Body of pancreas (tissue), 4 donors: ENCODE results near the gene FALEC. TPM values are rescaled to one million over a fixed set of nuclear protein-coding genes. Genes with fewer than 3 reads are reported as not detected.
"Not testable (repeated sequence)": the region's sequence is repeated elsewhere in the genome, so short reads cannot be mapped to it uniquely, and the experiment has no call there.

Experiments
- ATAC-seq: fragments of 150-250 bp; one replicate; pipeline ENCODE4 v1.9.1; 2016
- DNase-seq, 4 donors: peaks; one replicate each; pipeline ENCODE4 v3.0.0-alpha.2; 2019
- H3K27ac ChIP-seq, 4 donors: fragments of 200-600 bp; sonication (generic); 1 replicate in 3 of 4; 2 replicates in 1 of 4; pipeline versions ENCODE4 v1.5.1 to v1.6.1; 2016 to 2019; ENCODE audit warnings: mild to moderate bottlenecking in 1 of 4, mixed read lengths in 1 of 4, moderate library complexity in 1 of 4
- H3K27me3 ChIP-seq, 2 donors: fragments of 200-600 bp; sonication (generic); one replicate each; pipeline ENCODE4 v1.6.0; 2016; ENCODE audit warnings: mild to moderate bottlenecking in 1 of 2
- H3K36me3 ChIP-seq, 2 donors: fragments of 200-600 bp; sonication (generic); replicated peaks in 1 of 2; 2 replicates each; pipeline ENCODE4 v1.5.1; 2016; ENCODE audit warnings: low read depth in 2 of 2; ENCODE audit not compliant: insufficient read depth in 1 of 2
- H3K4me1 ChIP-seq: fragments of 200-600 bp; sonication (generic); one replicate; pipeline ENCODE4 v1.6.0; 2016
- H3K4me3 ChIP-seq, 2 donors: fragments of 200-600 bp; sonication (generic); 1 replicate in 1 of 2; 2 replicates in 1 of 2; pipeline ENCODE4 v1.5.1; 2016 to 2019
- H3K9me3 ChIP-seq, 3 donors: fragments of 200-600 bp; sonication (generic); 1 replicate in 2 of 3; 2 replicates in 1 of 3; pipeline ENCODE4 v1.5.1; 2016
- POLR2A ChIP-seq, 3 donors: fragments of 450-650 bp; IDR thresholded peaks; one replicate each; pipeline ENCODE4 v1.6.1; 2016; ENCODE audit warnings: antibody characterized with exemption in 3 of 3, mild to moderate bottlenecking in 2 of 3
- WGBS, 2 donors: methylation state at CpG; one replicate each; pipeline ENCODE4 v1.1.5; 2017; 5-methylcytosine and 5-hydroxymethylcytosine counted together
- intact Hi-C: fragments of 100-400 bp; cut with DNase I; formaldehyde crosslinking; loops from one replicate; pipeline ENCODE4 v1.15.1; 2023
- total RNA-seq, 2 donors: library from RNA; depleted of rRNA; stranded (reverse); fragments of >200 nt; gene quantifications; one replicate each; pipeline ENCODE4 v1.1.0, GENCODE V29; 2016
- TF ChIP-seq, protein P1 (sequence below), 7 experiments: fragments of 450-650 bp in 4 of 7; fragments of 200-600 bp in 3 of 7; sonication (generic) in 3 of 7; IDR thresholded peaks; one replicate each; pipeline ENCODE4 v1.5.1; 2016 to 2019; ENCODE audit warnings: antibody characterized with exemption in 7 of 7

Gene FALEC
- total RNA-seq, 2 donors from 2014 or later, result not detected

DNA sequence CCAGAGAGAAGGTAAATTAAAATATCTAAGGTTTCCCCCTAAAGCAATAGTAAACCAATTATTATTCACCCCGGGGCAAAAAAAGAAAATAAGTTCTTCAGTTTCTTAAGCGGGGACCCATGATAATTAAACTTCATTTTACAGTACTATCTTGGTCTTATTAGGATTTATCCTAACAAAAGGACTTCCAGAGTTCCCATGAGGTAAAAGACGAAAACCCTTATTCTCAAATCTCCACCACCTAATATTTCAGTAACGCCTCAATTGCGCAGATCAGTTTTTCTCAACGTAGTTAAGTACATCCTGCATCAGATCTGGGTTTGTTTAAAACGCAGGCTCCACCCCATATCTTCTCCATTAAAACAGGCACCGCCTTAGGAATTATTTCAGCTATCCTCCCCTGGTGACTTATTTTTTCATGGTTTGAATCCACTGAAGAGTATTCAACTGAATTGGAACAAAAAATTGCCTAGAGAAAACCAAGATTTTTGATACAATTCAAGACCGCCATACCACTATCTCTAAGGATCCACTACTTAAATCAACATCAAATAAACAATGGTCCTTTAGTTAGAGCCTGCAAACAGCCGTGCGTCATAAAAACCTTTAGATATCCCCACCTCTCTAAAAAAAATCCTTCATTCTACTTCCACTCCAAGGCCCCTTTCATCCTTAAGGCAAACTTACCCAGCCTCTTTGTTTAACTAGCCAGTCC, 62.2 kb downstream of the FALEC start:
- ATAC-seq, result no peak
- DNase-seq, result no peak
- Histone ChIP-seq H3K4me1 (peaks cover 41% of the 10 kb centered on the region), H3K4me3 (peak overlapping the region; percentile 72 to 99), H3K36me3 (peaks cover 8 to 11% of the 10 kb centered on the region in 2 donors), H3K27ac (peak overlapping the region; percentile 97 to 100 (median 98)), H3K27me3 (no peaks in the 10 kb centered on the region), H3K9me3 (no peaks in the 10 kb centered on the region)
- TF ChIP-seq POLR2A (IDR thresholded peaks at IDR 0.05), result peak in 1 of 3 donors; percentile 3
- TF ChIP-seq, protein P1, sequence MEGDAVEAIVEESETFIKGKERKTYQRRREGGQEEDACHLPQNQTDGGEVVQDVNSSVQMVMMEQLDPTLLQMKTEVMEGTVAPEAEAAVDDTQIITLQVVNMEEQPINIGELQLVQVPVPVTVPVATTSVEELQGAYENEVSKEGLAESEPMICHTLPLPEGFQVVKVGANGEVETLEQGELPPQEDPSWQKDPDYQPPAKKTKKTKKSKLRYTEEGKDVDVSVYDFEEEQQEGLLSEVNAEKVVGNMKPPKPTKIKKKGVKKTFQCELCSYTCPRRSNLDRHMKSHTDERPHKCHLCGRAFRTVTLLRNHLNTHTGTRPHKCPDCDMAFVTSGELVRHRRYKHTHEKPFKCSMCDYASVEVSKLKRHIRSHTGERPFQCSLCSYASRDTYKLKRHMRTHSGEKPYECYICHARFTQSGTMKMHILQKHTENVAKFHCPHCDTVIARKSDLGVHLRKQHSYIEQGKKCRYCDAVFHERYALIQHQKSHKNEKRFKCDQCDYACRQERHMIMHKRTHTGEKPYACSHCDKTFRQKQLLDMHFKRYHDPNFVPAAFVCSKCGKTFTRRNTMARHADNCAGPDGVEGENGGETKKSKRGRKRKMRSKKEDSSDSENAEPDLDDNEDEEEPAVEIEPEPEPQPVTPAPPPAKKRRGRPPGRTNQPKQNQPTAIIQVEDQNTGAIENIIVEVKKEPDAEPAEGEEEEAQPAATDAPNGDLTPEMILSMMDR (IDR thresholded peaks at IDR 0.05), result no peak
- WGBS, 2 donors, result 0 to 1% methylated on average over 11 of the region's 11 CpGs
- intact Hi-C loops, result no loop called here

DNA sequence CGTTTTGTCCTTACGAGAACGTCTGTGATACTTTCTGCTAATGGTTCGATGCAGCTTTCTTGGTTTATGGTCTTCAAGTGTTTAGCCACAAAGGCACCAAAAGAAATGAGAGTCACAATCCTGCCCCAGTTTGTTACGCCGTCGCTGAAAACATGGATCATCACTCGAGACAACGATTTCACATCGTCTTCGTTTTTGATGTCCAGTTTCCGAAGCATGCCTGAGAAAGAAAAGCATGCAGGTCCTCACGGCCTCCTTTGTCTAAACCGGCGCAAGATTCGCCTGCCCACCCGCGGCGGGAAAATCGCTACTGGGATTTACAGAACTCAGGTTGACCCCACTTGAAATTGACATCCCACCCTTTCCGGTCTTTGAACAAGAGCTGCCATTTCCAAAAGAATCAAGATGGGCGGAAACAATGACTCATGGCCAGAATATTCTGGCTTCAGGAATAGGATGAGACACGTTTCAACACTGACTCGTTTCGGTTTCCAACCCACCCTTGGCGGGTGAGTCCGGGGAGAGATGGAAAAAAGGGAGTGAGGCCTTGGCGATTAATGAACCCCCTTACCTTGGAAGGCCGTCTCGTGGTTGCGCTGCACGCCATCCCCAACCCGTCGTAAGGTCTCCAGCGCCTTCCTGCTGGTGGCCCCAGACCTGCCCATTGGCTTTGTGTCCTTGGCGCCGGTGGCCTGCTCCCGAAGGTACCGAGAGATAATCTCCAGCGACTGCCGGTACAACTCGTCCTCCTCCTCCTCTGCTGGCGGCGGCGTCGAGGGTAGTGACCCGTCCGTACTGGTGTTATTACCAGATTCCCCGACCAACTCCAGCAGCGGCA, 62.9 kb downstream of the FALEC start:
- intact Hi-C loops, result no loop called here
- Histone ChIP-seq H3K36me3 (peaks cover 4 to 7% of the 10 kb centered on the region in 2 donors), H3K27ac (peak overlapping the region; percentile 97 to 100 (median 98)), H3K27me3 (no peaks in the 10 kb centered on the region), H3K4me3 (peak overlapping the region; percentile 72 to 99), H3K9me3 (no peaks in the 10 kb centered on the region), H3K4me1 (peaks cover 33% of the 10 kb centered on the region)
- peak; percentile 12 for ATAC-seq
- peak in 3 of 4 donors; percentile 41 to 77 (median 49) for DNase-seq
- 0% methylated on average over 18 to 50 of the region's 50 CpGs for WGBS, 2 donors
- no peak for TF ChIP-seq POLR2A (IDR thresholded peaks at IDR 0.05)
- TF ChIP-seq, protein P1 (IDR thresholded peaks at IDR 0.05), result no peak

DNA sequence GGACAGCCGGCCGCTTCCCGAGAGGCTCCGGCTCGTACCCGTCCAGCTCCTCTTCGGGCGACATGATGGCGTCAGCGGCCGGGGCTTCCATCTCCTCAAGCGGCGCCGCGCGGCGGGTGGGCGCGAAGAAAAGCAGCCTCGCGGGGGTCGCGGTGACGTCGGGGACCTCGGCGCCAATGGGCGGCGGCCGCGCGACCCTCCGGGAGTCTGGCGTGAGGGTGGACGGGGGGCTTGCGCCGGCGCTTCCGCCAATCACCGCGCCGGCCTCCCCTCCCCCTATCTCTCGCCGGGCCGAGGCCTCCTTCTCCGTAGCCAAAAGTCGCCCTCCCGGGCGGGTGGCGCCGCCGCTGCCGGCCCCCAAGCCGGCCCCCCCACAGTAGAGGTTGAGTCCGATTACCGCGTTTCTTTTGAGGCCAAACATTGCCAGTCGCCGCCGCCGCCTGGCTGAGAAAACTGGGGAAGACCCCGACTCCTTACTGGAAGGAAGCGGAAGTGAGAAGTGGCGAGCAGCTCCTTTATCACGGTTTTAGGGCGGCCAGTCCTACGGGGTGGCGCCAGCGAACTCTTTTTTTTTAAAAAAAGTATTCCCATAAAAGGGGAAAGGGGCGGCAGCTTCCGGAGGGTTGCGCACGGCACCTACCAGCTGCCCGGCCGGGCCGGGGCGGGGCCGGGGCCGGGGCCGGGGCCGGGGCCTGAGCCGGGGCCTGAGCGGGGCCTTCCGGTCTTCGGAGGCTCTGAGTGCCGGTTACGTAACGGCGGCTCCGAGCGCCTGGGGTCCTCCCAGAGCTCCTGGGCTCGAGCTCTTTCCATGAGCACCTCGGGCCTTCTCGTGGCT, 63.8 kb downstream of the FALEC start, which contains the start of gene MCL1:
Gene MCL1 (minus strand): TSS at position 501 of the 835 bp plus-strand sequence. CDS start 80 bp downstream, at position 421.
- Histone ChIP-seq H3K4me1 (peaks cover 25% of the 10 kb centered on the region), H3K27me3 (no peaks in the 10 kb centered on the region), H3K4me3 (peak within 1 kb of the TSS; percentile 72 to 99), H3K27ac (peak within 1 kb of the TSS; percentile 97 to 100 (median 98)), H3K9me3 (no peaks in the 10 kb centered on the region), H3K36me3 (peaks cover 0 to 3% of the 10 kb centered on the region in 2 donors)
- intact Hi-C loops, result no loop called here
- peak; percentile 94 to 97 (median 96) for DNase-seq
- peak; percentile 85 for ATAC-seq
- 1% methylated on average over 20 to 93 of the region's 94 CpGs for WGBS, 2 donors
- peak; percentile 97 to 99 (median 99) for TF ChIP-seq POLR2A (IDR thresholded peaks at IDR 0.05)
- TF ChIP-seq, protein P1 (IDR thresholded peaks at IDR 0.05), result peak in 5 of 7 experiments; percentile 7 to 49 (median 36)

DNA sequence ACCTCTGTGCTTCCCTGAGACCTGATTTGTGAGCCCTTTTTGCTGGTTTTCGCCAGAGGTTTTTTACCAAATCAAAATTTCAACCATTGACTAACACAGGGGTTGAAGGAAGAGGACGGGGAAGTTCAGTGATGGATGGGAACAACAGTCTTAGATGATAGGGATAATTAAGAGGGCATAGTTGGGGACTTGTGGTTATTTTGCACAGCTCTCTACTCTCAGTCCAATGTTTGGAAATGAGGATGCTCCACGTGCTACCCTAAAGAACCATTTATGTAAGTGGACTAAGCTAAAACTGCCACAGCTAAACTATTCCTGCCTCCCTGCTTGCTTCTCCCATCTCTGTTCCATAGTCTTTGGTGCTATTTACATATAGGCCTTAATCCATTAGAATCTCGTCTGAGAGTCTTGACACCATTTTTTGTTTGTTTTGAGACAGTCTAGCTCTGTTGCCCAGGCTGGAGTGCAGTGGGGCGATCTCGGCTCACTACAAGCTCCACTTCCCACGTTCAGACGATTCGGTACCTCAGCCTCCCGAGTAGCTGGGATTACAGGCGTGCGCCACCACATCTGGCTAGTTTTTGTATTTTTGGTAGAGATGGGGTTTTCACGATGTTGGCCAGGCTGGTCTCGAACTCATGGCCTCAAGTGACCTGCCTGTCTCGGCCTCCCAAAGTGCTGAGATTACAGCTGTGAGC, 64.5 kb downstream of the FALEC start:
- intact Hi-C loops, result no loop called here
- peak overlapping the region; percentile 79 to 100 (median 98) for H3K27ac ChIP-seq
- 68 to 69% methylated on average over 15 of the region's 15 CpGs for WGBS, 2 donors
- TF ChIP-seq, protein P1 (IDR thresholded peaks at IDR 0.05), result no peak
- TF ChIP-seq POLR2A (IDR thresholded peaks at IDR 0.05), result no peak
- no peaks in the 10 kb centered on the region for H3K9me3 ChIP-seq
- H3K27me3 ChIP-seq, result no peaks in the 10 kb centered on the region
- DNase-seq (no peak), ATAC-seq (no peak)
- peaks cover 0 to 2% of the 10 kb centered on the region in 2 donors for H3K36me3 ChIP-seq
- H3K4me1 ChIP-seq, result peaks cover 17% of the 10 kb centered on the region
- H3K4me3 ChIP-seq, result no peak overlapping the region

DNA sequence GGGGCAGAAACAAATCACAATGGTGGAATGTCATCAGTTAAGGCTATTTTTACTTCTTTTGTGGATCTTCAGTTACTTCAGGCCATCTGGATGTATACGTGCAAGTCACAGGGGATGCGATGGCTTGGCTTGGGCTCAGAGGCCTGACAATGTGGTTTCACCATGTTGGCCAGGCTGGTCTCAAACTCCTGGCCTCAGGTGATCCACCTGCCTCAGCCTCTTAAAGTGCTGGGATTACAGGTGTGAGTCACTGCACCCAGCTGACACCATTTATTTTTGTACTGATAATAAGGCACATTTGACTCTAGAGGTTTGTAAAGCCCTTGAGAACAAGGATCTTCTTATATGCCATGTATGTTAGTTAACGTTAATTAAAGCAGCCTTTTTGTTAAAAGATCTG, 65.4 kb downstream of the FALEC start:
- H3K9me3 ChIP-seq, H3K4me1 ChIP-seq, H3K4me3 ChIP-seq, H3K27me3 ChIP-seq, DNase-seq, intact Hi-C loops, ATAC-seq, H3K27ac ChIP-seq, H3K36me3 ChIP-seq: not testable (repeated sequence)
- WGBS, 2 donors, result 72 to 96% methylated on average over 1 to 3 of the region's 3 CpGs

DNA sequence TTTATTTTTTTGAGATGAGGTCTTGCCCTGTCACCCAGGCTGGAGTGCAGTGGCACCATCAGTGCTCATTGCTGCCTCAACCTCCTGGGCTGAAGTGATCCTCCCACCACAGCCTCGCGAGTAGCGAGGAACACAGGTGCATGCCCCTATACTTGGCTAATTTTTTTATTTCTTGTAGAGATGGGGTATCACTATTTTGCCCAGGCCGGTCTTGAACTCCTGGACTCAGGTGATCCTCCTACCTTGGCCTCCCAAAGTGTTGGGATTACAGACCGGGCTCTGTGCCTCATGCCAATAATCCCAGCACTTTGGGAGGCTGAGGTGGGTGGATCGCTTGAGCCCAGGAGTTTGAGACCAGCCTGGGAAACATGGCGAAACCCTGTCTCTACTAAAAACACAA, 65.9 kb downstream of the FALEC start:
- DNase-seq, H3K27ac ChIP-seq, H3K36me3 ChIP-seq, intact Hi-C loops, H3K4me3 ChIP-seq, H3K27me3 ChIP-seq, ATAC-seq, H3K4me1 ChIP-seq, H3K9me3 ChIP-seq: not testable (repeated sequence)
- WGBS, 2 donors, result 97 to 98% methylated on average over 7 of the region's 7 CpGs
